Ovary (tissue), 9 donors: Measurements from ENCODE around the gene SLAMF1. TPM values are rescaled to one million over a fixed set of nuclear protein-coding genes. Genes with fewer than 3 reads are reported as not detected.

Source experiments
- DNase-seq, 5 donors: peaks; one replicate each; pipeline ENCODE4 v3.0.0-alpha.2; 2019 to 2020
- H3K27ac ChIP-seq, 2 donors: fragments of 200-600 bp; one replicate each; pipeline versions ENCODE4 v1.5.1 to v1.8.0; 2019 to 2022
- H3K27me3 ChIP-seq: fragments of 200-600 bp; one replicate; pipeline ENCODE4 v1.8.0; 2022
- H3K36me3 ChIP-seq: fragments of 200-600 bp; sonication (generic); one replicate; pipeline ENCODE4 v1.5.1; 2019
- H3K4me1 ChIP-seq: one replicate; pipeline ENCODE4 v1.8.1; 2013; ENCODE audit warnings: mild to moderate bottlenecking, moderate library complexity; ENCODE audit not compliant: insufficient read depth
- H3K4me3 ChIP-seq: fragments of 200-600 bp; sonication (generic); one replicate; pipeline ENCODE4 v1.5.1; 2017
- H3K9me3 ChIP-seq, 2 donors: fragments of 200-600 bp in 1 of 2; sonication (generic) in 1 of 2; one replicate each; pipeline versions ENCODE4 v1.5.1 to v1.8.1; 2013 to 2019; ENCODE audit warnings: mild to moderate bottlenecking in 1 of 2, moderate library complexity in 1 of 2
- CTCF ChIP-seq, 3 donors: fragments of 450-650 bp in 2 of 3; fragments of 200-600 bp in 1 of 3; IDR thresholded peaks; one replicate each; pipeline versions ENCODE4 v1.5.1 to v1.8.0; 2016 to 2022; ENCODE audit warnings: antibody characterized with exemption in 3 of 3, mild to moderate bottlenecking in 1 of 3
- EP300 ChIP-seq: sonication (generic); formaldehyde crosslinking; IDR thresholded peaks from one replicate; pipeline ENCODE4 v1.6.1; 2017; ENCODE audit warnings: antibody characterized with exemption
- POLR2A ChIP-seq: fragments of 450-650 bp; IDR thresholded peaks from one replicate; pipeline ENCODE4 v1.6.1; 2017; ENCODE audit warnings: antibody characterized with exemption, mild to moderate bottlenecking, moderate library complexity
- WGBS, 3 donors: extraction: QIAGEN DNeasy Blood & Tissue Kit in 1 of 3; methylation state at CpG; one replicate each; pipeline versions ENCODE4 v1.1.5 to v1.1.7; 2013 to 2017; 5-methylcytosine and 5-hydroxymethylcytosine counted together
- intact Hi-C, 4 donors: fragments of 100-400 bp; cut with DNase I; formaldehyde crosslinking; loops; one replicate each; pipeline versions ENCODE4 v1.11.0 to v1.15.1; 2022 to 2023
- polyA plus RNA-seq, 2 donors: library from polyadenylated mRNA; stranded (reverse); fragments of 200-250 nt in 1 of 2; fragments of 350-450 nt in 1 of 2; fragmentation: Illumina TruSeq in 1 of 2; extraction: RNeasy Lipid Tissue Mini Kit (QIAGEN cat#74804) in 1 of 2; gene quantifications; one replicate each; pipeline ENCODE4 v1.2.3, GENCODE V29; 2013 to 2014
- total RNA-seq, 7 donors: library from RNA; depleted of rRNA in 2 of 7; stranded (reverse); fragments of >200 nt in 2 of 7; fragmentation: NEBNext Ultra II Directional in 3 of 7; extraction: Animal tissue kit (Norgen Biotek cat#: 25700) in 3 of 7; gene quantifications; one replicate each; pipeline versions ENCODE4 v1.1.0 to v1.2.4, GENCODE V29; 2016 to 2023
- donor health status: DM: no; HTN: no; CAD: no; lungs with moderate emphysema.
- donor health status: DM: no; HTN: no; CAD: no.
- donor health status: Bipolar disorder and iron deficiency.
- donor health status: DM: yes; HTN: yes; CAD: no.
- donor health status: DM: no; HTN: no; CAD: no.
- donor health status: DM: yes; HTN: yes; CAD: no.

Gene SLAMF1
- total and polyA plus RNA-seq, 9 donors = 0.15 to 0.68 (median 0.27) TPM; not detected in 3

GRCh38 chr1:160605792-160606479, 40.9 kb downstream of the SLAMF1 start:
- no peaks in the 10 kb centered on the region for H3K27me3 ChIP-seq
- H3K36me3 ChIP-seq = no peaks in the 10 kb centered on the region
- WGBS, 3 donors = 63 to 81% (median 74%) methylated on average over 4 of the region's 4 CpGs
- H3K4me1 ChIP-seq = no peaks in the 10 kb centered on the region
- no peak overlapping the region for H3K27ac ChIP-seq
- H3K9me3 ChIP-seq = no peaks in the 10 kb centered on the region
- no peak for TF ChIP-seq EP300
- TF ChIP-seq POLR2A = no peak
- TF ChIP-seq CTCF (IDR thresholded peaks at IDR 0.05) = no peak
- no peak overlapping the region for H3K4me3 ChIP-seq
- DNase-seq = no peak
- intact Hi-C loops = no loop called here

GRCh38 chr1:160605205-160605604, 41.6 kb downstream of the SLAMF1 start:
- no peak for DNase-seq
- Histone ChIP-seq H3K4me1 (no peaks in the 10 kb centered on the region), H3K27ac (no peak overlapping the region), H3K36me3 (no peaks in the 10 kb centered on the region), H3K9me3 (no peaks in the 10 kb centered on the region), H3K27me3 (no peaks in the 10 kb centered on the region), H3K4me3 (no peak overlapping the region)
- no peak for TF ChIP-seq EP300
- TF ChIP-seq POLR2A = no peak
- TF ChIP-seq CTCF (IDR thresholded peaks at IDR 0.05) = no peak
- WGBS, 3 donors = 88 to 95% (median 92%) methylated on average over 2 of the region's 2 CpGs
- intact Hi-C loops = no loop called here

- no peak overlapping the region for H3K27ac ChIP-seq
- H3K27me3 ChIP-seq = no peaks in the 10 kb centered on the region
- H3K4me1 ChIP-seq = no peaks in the 10 kb centered on the region
- no peak for TF ChIP-seq POLR2A
- no peak for TF ChIP-seq EP300
- no peak for TF ChIP-seq CTCF (IDR thresholded peaks at IDR 0.05)
- no peak for DNase-seq
- H3K4me3 ChIP-seq = no peak overlapping the region
- 76 to 81% (median 79%) methylated on average over 2 of the region's 2 CpGs for WGBS, 3 donors
- intact Hi-C loops = no loop called here
- H3K36me3 ChIP-seq = no peaks in the 10 kb centered on the region
- no peaks in the 10 kb centered on the region for H3K9me3 ChIP-seq
Observed at GRCh38 chr1:160597705-160598104, 49.1 kb downstream of the SLAMF1 start.

- WGBS, 3 donors = 85 to 92% (median 91%) methylated on average over 1 of the region's 1 CpG
- Histone ChIP-seq H3K36me3 (no peaks in the 10 kb centered on the region), H3K9me3 (no peaks in the 10 kb centered on the region), H3K27me3 (no peaks in the 10 kb centered on the region), H3K4me3 (no peak overlapping the region), H3K4me1 (no peaks in the 10 kb centered on the region), H3K27ac (no peak overlapping the region)
- intact Hi-C loops = no loop called here
- DNase-seq = no peak
- TF ChIP-seq CTCF (IDR thresholded peaks at IDR 0.05) (no peak), POLR2A (no peak), EP300 (no peak)
Observed at GRCh38 chr1:160597051-160597450, 49.8 kb downstream of the SLAMF1 start.
